Stimulated activated CD4-positive, alpha-beta T cell treated with anti-CD3 and anti-CD28 coated beads, Interleukin-2, amount 100 ng/mL, for 24 hours (primary cell): ENCODE data around the gene EMC8.
"Not testable (repeated sequence)": the region's sequence is repeated elsewhere in the genome, so short reads cannot be mapped to it uniquely, and the experiment has no call there.

Source experiments
- DNase-seq, 2 donors: peaks; one replicate each; pipeline ENCODE4 v3.0.0-alpha.2; 2020

The EMC8 gene

DNA sequence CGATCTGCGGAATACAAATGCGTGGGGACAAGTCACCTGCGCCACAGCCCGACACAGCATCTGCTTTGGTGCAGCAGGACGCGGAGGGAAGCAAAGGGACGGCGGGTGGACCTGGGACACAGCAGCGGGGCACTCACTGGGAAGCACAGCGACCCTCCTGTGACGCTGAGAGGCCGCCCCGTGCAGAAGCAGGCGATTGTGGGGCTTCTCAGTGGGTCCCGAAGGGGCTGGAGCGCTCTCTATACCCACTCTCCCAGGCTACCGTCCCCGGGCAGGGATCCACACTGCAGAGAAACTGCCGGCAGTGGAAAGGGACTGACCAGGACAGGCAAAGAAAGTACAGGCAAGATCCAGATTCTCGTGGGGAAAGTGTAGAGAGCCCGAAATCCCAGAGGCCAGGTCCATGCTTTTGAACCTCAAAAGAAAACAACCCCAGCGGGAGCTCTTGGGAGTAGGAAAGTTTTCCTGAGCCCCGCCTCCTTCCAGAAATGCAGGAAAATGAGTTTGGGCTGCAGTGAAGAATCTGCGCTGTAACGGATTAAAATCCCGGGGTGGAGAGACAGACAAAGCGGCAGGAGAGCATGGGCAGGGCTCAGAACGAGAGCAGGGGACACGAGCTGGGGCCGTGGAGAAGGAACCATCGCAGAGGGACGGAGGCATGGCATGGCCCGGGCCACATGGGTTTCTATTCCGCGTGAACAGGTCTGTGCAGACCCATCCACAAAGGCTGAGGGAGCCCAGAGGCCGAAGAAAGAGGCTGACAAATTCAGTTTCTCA is 12.9 kb upstream of the EMC8 start:
- no peak for DNase-seq

- no peak for DNase-seq
Observed at GRCh38 chr16:85810742-85811115, 11.4 kb upstream of the EMC8 start.

DNA sequence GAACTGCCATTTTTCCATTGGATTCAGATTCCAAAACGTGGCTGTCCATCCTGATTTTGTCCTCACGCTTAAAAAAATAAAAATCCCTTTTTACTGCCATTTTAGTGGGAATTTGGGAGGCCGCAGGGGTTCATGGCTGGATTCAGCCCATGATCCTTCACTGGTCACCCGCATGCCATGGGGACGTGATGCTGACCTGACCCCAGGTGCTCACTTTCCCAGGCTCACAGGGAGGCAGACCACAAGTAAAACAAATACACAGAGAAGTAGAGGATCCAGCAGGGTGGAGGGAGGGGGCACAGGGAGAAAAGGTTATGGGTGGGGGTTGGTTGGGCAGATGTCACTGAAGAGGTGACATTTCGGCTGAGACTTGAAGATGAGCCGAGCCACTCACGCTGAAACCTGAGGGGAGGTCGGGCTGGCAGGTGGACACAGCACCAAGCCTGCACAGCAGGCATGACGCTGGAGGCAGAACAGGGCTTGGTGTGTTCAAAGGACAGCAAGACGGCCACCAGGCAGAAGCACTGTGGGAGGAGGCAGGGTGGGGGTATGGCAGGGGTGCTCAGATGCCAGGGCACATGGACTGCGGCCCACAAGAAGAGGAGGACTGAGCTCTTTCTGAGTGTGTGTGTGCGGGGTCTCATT is 10.9 kb upstream of the EMC8 start:
- DNase-seq = no peak

GRCh38 chr16:85809645-85810044 is 10.3 kb upstream of the EMC8 start:
- DNase-seq = no peak

- no peak for DNase-seq
Observed at GRCh38 chr16:85808926-85809325, 9.6 kb upstream of the EMC8 start.

- DNase-seq = not testable (repeated sequence)
Observed at GRCh38 chr16:85808104-85808503, 8.8 kb upstream of the EMC8 start.

- not testable (repeated sequence) for DNase-seq
Observed at GRCh38 chr16:85807340-85807739, 8.0 kb upstream of the EMC8 start.

DNA sequence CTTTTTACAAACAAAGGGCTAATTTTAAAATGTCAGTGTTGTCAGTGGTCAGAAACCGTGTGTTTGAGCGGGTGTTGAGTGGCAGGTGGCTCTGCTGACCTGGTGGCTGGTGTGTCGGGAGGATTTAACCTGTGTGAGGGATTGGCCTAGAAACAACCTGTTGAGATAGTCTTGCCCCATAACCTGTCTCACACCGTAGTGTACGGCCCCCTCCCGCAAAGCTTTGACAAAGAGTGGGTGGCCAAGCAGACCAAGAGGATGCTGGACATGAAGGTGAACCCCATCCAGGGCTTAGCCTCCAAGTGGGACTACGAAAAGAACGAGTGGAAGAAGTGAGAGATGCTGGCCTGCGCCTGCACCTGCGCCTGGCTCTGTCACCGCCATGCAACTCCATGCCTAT is 7.2 kb upstream of the EMC8 start:
- DNase-seq = no peak

- DNase-seq = no peak
Observed at GRCh38 chr16:85805442-85806045, 6.2 kb upstream of the EMC8 start.

GRCh38 chr16:85803570-85803969 is 4.2 kb upstream of the EMC8 start:
- no peak for DNase-seq

- peak; percentile 14 to 44 for DNase-seq
Observed at GRCh38 chr16:85800321-85800669, 951 bp upstream of the EMC8 start.

GRCh38 chr16:85798901-85799496 is 345 bp downstream of the EMC8 start:
- DNase-seq = peak; percentile 25 to 49

DNA sequence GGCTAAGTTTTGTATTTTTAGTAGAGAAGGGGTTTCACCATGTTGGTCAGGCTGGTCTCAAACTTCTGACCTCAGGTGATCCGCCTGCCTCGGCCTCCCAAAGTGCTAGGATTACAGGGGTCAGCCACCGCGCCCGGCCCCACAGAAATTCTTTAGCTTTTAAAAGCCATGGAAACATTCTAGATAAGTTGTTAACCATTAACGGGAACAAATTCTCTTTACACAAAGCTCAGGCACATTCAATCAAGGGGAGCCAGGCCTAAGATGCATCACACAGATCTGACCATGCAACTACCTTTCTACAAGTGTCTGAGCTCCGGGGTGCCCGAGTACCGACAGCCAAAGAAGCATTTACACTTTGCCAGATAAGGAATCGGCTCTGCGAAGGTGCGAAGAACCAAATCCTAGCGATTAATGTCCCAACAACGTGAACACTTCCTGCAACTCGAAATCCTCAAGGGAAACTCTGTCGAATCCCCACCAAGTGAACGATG is 1.0 kb downstream of the EMC8 start:
- DNase-seq = no peak

- DNase-seq = no peak
Observed at GRCh38 chr16:85796599-85796998, 2.7 kb downstream of the EMC8 start.

- no peak for DNase-seq
Observed at GRCh38 chr16:85796152-85796551, 3.2 kb downstream of the EMC8 start.

DNA sequence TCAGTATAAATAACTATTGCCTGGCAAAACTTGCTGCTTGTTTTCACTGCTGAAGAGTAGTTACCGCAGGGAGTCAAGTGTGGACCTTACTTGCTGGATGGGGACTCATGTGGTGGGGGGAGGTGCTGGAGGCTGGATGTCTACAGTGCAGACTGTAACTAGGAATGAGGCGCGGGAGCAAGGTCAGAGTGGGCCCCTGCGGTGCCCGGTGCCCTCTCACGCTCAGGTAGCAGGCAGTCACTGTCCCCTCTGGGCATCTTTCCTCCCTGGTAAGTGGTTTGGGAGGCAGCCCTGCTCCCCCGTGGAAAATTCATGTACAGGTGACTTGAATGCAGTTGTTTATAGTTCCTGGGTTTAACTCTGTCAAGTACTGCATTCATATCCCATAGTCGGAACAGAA is 4.6 kb downstream of the EMC8 start:
- DNase-seq = no peak

GRCh38 chr16:85793662-85794298 is 5.6 kb downstream of the EMC8 start:
- no peak for DNase-seq

GRCh38 chr16:85789773-85790172 is 9.6 kb downstream of the EMC8 start:
- no peak for DNase-seq

- no peak for DNase-seq
Observed at GRCh38 chr16:85788819-85789218, 10.5 kb downstream of the EMC8 start.

DNA sequence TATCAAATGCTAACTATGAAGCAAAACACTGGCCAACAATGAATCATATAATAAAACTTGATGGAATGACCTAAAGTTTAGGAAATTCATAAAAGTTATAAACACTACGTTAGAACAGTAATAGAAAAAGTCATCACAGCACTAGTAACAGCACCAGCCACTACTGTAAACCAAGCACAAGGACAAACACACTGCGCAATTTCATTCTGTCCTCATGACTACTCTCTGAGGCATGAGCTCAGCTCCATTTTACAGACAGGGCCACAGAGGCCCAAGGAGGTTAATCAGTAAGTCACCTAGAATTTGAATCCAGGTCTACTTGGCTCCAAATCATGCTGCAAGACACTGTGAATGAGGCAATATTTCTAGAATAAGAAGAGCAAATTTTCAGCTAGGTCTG is 13.4 kb downstream of the EMC8 start:
- no peak for DNase-seq

DNA sequence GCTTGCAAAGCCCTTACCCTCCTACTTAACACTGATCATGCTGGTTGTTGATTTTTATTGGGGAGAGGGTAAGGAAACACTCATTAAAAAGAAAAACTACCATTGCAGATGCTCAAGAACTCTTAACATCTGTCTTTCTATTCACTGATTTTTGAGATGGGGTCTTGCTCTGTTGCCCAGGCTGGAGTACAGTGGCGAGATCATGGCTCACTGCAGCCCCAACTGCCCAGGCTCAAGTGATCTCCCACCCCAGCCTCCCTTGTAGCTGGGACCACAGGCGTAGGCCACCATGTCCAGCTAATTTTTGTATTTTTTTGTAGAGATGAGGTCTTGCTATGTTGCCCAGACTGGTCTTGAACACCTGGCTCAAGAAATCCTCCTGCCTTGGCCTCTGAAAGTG is 14.5 kb downstream of the EMC8 start:
- no peak for DNase-seq

GRCh38 chr16:85783441-85783840 is 15.9 kb downstream of the EMC8 start:
- DNase-seq = no peak

DNA sequence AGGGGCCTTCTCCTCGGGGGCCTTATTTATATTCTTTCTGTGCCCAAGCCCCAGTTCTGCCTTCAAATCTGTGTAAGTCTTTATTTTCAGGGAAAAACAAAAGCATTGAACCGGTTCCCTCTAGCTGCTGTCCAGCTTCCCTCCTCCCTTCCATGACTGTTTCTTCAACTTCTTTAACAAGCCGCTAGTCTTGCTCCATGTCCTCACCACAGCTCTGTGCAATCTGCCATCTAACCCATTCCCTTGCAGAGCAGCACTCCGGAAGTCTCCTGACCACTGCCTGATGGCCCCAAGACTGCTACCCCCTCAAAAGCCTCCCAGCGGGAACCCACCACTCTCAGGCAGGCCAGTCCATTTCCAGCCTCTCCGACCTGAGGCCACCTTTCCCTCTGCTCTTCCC is 16.9 kb downstream of the EMC8 start:
- no peak for DNase-seq
